GM21576 (cell line): ENCODE measurements around the gene GMPR2.
A peak's percentile ranks its signal among the peaks of the same experiment; 100 is the strongest.
"Not testable (repeated sequence)": the region's sequence is repeated elsewhere in the genome, so short reads cannot be mapped to it uniquely, and the experiment has no call there.

Source experiments
- ATAC-seq: cut with Tn5 transposase; IDR thresholded peaks from one replicate; pipeline ENCODE4 v1.9.1; 2021; ENCODE audit warnings: mild to moderate bottlenecking, moderate library complexity; ENCODE audit not compliant: unreplicated experiment

GMPR2 gene

GRCh38 chr14:24226473-24226872 lies 6.3 kb upstream of the GMPR2 start:
- ATAC-seq: no peak

GRCh38 chr14:24228902-24229301 lies 3.8 kb upstream of the GMPR2 start:
- no peak for ATAC-seq

GRCh38 chr14:24231263-24232120 lies 1.2 kb upstream of the GMPR2 start:
- ATAC-seq: no peak

- peak; percentile 82 for ATAC-seq
Measured at GRCh38 chr14:24232121-24232644, 546 bp upstream of the GMPR2 start, which contains the start of gene NEDD8. Gene NEDD8 (minus strand): TSS chr14:24232367. CDS start chr14:24232267, 100 bp downstream.

- ATAC-seq: no peak
Measured at GRCh38 chr14:24233538-24233866, 773 bp downstream of the GMPR2 start.

GRCh38 chr14:24234095-24235005 lies 1.6 kb downstream of the GMPR2 start:
- no peak for ATAC-seq

GRCh38 chr14:24235804-24236688 lies 3.3 kb downstream of the GMPR2 start:
- ATAC-seq: no peak

- no peak for ATAC-seq
Measured at GRCh38 chr14:24236689-24237462, 4.1 kb downstream of the GMPR2 start.

- no peak for ATAC-seq
Measured at GRCh38 chr14:24237463-24237955, 4.8 kb downstream of the GMPR2 start.

- ATAC-seq: no peak
Measured at GRCh38 chr14:24238123-24238522, 5.4 kb downstream of the GMPR2 start.

GRCh38 chr14:24238527-24239037 lies 5.9 kb downstream of the GMPR2 start:
- ATAC-seq: no peak

GRCh38 chr14:24240110-24240918 lies 7.6 kb downstream of the GMPR2 start:
- ATAC-seq: no peak

- peak; percentile 69 for ATAC-seq
Measured at GRCh38 chr14:24241829-24242443, 9.2 kb downstream of the GMPR2 start.

GRCh38 chr14:24243336-24243836 lies 10.7 kb downstream of the GMPR2 start:
- ATAC-seq: no peak

- ATAC-seq: not testable (repeated sequence)
Measured at GRCh38 chr14:24245350-24245749, 12.6 kb downstream of the GMPR2 start.

- no peak for ATAC-seq
Measured at GRCh38 chr14:24246765-24247212, 14.1 kb downstream of the GMPR2 start.

GRCh38 chr14:24247422-24247821 lies 14.7 kb downstream of the GMPR2 start:
- no peak for ATAC-seq
